ENCODE measurements around the gene EEF1A2. TPM values are rescaled to one million over a fixed set of nuclear protein-coding genes. Genes with fewer than 3 reads are reported as not detected.

Gene EEF1A2
- total RNA-seq, 1 donor from 2014 or later = 37.6 TPM

- H3K4me3 Mint-ChIP-seq (ENCODE audit: unreplicated experiment) = no peak overlapping the region
- no peak overlapping the region for H3K27ac Mint-ChIP-seq (ENCODE audit: unreplicated experiment)
- Histone ChIP-seq H3K27me3 (ENCODE audit: insufficient read depth, low read length) (peaks cover 2% of the 10 kb centered on the region), H3K27ac (ENCODE audit: low read depth, low read length) (no peak overlapping the region), H3K4me2 (ENCODE audit: low read length) (peak overlapping the region; percentile 71), H3K36me3 (ENCODE audit: insufficient read depth, low read length) (no peaks in the 10 kb centered on the region), H3K4me3 (ENCODE audit: insufficient read depth, low read depth, low read length) (no peak overlapping the region), H3K4me1 (ENCODE audit: insufficient read depth, low read length) (no peaks in the 10 kb centered on the region), H4K20me1 (ENCODE audit: insufficient read depth, low read length) (no peaks in the 10 kb centered on the region), H3K9ac (ENCODE audit: low read length) (no peak overlapping the region), H3K9me3 (ENCODE audit: insufficient read depth, low read depth, low read length) (no peaks in the 10 kb centered on the region), H2AFZ (ENCODE audit: low read depth, low read length) (peak overlapping the region; percentile 52), H3K79me2 (ENCODE audit: insufficient read depth, low read length) (no peaks in the 10 kb centered on the region)
- no peak for TF ChIP-seq CTCF (IDR thresholded peaks at IDR 0.05; ENCODE audit: insufficient read depth, low read depth, low read length)
- TF ChIP-seq EZH2 (IDR thresholded peaks at IDR 0.05; ENCODE audit: insufficient read depth, low read length) = no peak
- peaks cover 2% of the 10 kb centered on the region for H3K9me3 Mint-ChIP-seq (ENCODE audit: unreplicated experiment)
- H3K4me1 Mint-ChIP-seq (ENCODE audit: low read depth, unreplicated experiment) = no peaks in the 10 kb centered on the region
- no peak for FAIRE-seq
- H3K27me3 Mint-ChIP-seq (ENCODE audit: low read depth, unreplicated experiment) = peaks cover 5% of the 10 kb centered on the region
- H3K36me3 Mint-ChIP-seq (ENCODE audit: low read depth, unreplicated experiment) = no peaks in the 10 kb centered on the region
- DNase-seq (ENCODE audit: low read depth) = no peak
These were observed 2.2 kb downstream of the EEF1A2 start for GRCh38 chr20:63496596-63497120.

GRCh38 chr20:63495741-63496595, 2.9 kb downstream of the EEF1A2 start:
- TF ChIP-seq CTCF (IDR thresholded peaks at IDR 0.05; ENCODE audit: insufficient read depth, low read depth, low read length) = peak; percentile 59
- TF ChIP-seq EZH2 (IDR thresholded peaks at IDR 0.05; ENCODE audit: insufficient read depth, low read length) = no peak
- peak overlapping the region; percentile 52 for H2AFZ ChIP-seq (ENCODE audit: low read depth, low read length)
- H3K9ac ChIP-seq (ENCODE audit: low read length) = no peak overlapping the region
- Mint-ChIP-seq H3K4me3 (ENCODE audit: unreplicated experiment) (peak overlapping the region; percentile 45), H3K36me3 (ENCODE audit: low read depth, unreplicated experiment) (peaks cover 2% of the 10 kb centered on the region), H3K27me3 (ENCODE audit: low read depth, unreplicated experiment) (peaks cover 6% of the 10 kb centered on the region), H3K27ac (ENCODE audit: unreplicated experiment) (no peak overlapping the region), H3K4me1 (ENCODE audit: low read depth, unreplicated experiment) (no peaks in the 10 kb centered on the region), H3K9me3 (ENCODE audit: unreplicated experiment) (peaks cover 5% of the 10 kb centered on the region)
- no peaks in the 10 kb centered on the region for H3K79me2 ChIP-seq (ENCODE audit: insufficient read depth, low read length)
- FAIRE-seq (no peak), DNase-seq (ENCODE audit: low read depth) (no peak)
- no peak overlapping the region for H3K4me3 ChIP-seq (ENCODE audit: insufficient read depth, low read depth, low read length)
- H3K27ac ChIP-seq (ENCODE audit: low read depth, low read length) = no peak overlapping the region
- no peaks in the 10 kb centered on the region for H3K4me1 ChIP-seq (ENCODE audit: insufficient read depth, low read length)
- no peaks in the 10 kb centered on the region for H3K36me3 ChIP-seq (ENCODE audit: insufficient read depth, low read length)
- peaks cover 2% of the 10 kb centered on the region for H3K27me3 ChIP-seq (ENCODE audit: insufficient read depth, low read length)
- H4K20me1 ChIP-seq (ENCODE audit: insufficient read depth, low read length) = no peaks in the 10 kb centered on the region
- no peaks in the 10 kb centered on the region for H3K9me3 ChIP-seq (ENCODE audit: insufficient read depth, low read depth, low read length)
- H3K4me2 ChIP-seq (ENCODE audit: low read length) = peak overlapping the region; percentile 71

Measured in astrocyte (in vitro differentiated cells and primary cell).